Measurements from ENCODE around the gene PEAK1. TPM values are rescaled to one million over a fixed set of nuclear protein-coding genes. Genes with fewer than 3 reads are reported as not detected.

PEAK1 gene
- total RNA-seq, 1 experiment from 2014 or later, result 2.5 TPM

Other genes starting within 250 kb of the PEAK1 start
- 21.4 and 26.2 TPM in 2 replicates for gene HMG20A, start 784 bp upstream of the PEAK1 start, total RNA-seq (2014; rRNA removed; shearing (Covaris generic); ENCODE audit: low replicate concordance)
- gene LINGO1, start 212.8 kb upstream of the PEAK1 start, total RNA-seq (2014; rRNA removed; shearing (Covaris generic); ENCODE audit: low replicate concordance), result not detected in 2 replicates

Data from Karpas-422 (cell line).